IMR-90 (cell line): ENCODE results near the gene DCC. TPM values are rescaled to one million over a fixed set of nuclear protein-coding genes. Genes with fewer than 3 reads are reported as not detected.

Experiments
- ATAC-seq: fragments of 200-7000 bp; cut with Tn5 transposase; 2 replicates; pipeline ENCODE4 v1.9.1; 2020; ENCODE audit warnings: low read depth, mild to moderate bottlenecking, moderate library complexity
- BruUV-seq: library from RNA; stranded (reverse); fragments of 400-500 nt; replicated peaks from 2 replicates; lab custom pipeline; 2021; lab: Mats Ljungman, UMichigan
- CTCF ChIA-PET: fragments of 300-600 bp; formaldehyde crosslinking; extraction: SDS; loops from one replicate; lab custom pipeline; 2021; ENCODE audit warnings: antibody characterized with exemption; lab: Yijun Ruan, JAX
- POLR2A ChIA-PET: fragments of 300-600 bp; sonication (Branson Sonifier 250); formaldehyde crosslinking; loops from one replicate; lab custom pipeline; 2022; ENCODE audit warnings: antibody characterized with exemption; ENCODE audit not compliant: unreplicated experiment; lab: Charles Lee
- DNase-seq: peaks from one replicate; pipeline ENCODE4 v3.0.0; 2013
- H2AFZ ChIP-seq: replicated peaks from 2 replicates; pipeline ENCODE3; 2013; ENCODE audit warnings: low read length, mild to moderate bottlenecking; ENCODE audit not compliant: poor library complexity
- H2AK5ac ChIP-seq: 2 replicates; pipeline ENCODE4 v1.6.1; 2013; ENCODE audit warnings: low read depth, low read length, inconsistent platforms
- H2AK9ac ChIP-seq: replicated peaks from 2 replicates; pipeline ENCODE3; 2013; ENCODE audit warnings: mild to moderate bottlenecking, low read depth, low read length, moderate library complexity; ENCODE audit not compliant: poor library complexity
- H2BK120ac ChIP-seq: 2 replicates; pipeline ENCODE4 v1.6.1; 2013; ENCODE audit warnings: low read depth, low read length, inconsistent platforms
- H2BK15ac ChIP-seq: 3 replicates; pipeline ENCODE4 v1.6.1; 2013; ENCODE audit warnings: low read depth, low read length, inconsistent platforms
- H2BK20ac ChIP-seq: 2 replicates; pipeline ENCODE4 v1.6.1; 2013; ENCODE audit warnings: low read depth, mild to moderate bottlenecking, inconsistent platforms, low read length, moderate library complexity
- H2BK5ac ChIP-seq: 2 replicates; pipeline ENCODE4 v1.6.1; 2013; ENCODE audit warnings: mild to moderate bottlenecking, low read depth, low read length, inconsistent platforms; ENCODE audit not compliant: poor library complexity, severe bottlenecking
- H3K14ac ChIP-seq: replicated peaks from 2 replicates; pipeline ENCODE4 v1.6.1; 2013; ENCODE audit warnings: low read depth, low read length, inconsistent platforms
- H3K18ac ChIP-seq: 2 replicates; pipeline ENCODE4 v1.6.1; 2013; ENCODE audit warnings: low read depth, low read length, control low read depth
- H3K23ac ChIP-seq: 2 replicates; pipeline ENCODE4 v1.6.1; 2013; ENCODE audit warnings: low read depth, low read length, inconsistent platforms
- H3K27ac ChIP-seq: 2 replicates; pipeline ENCODE4 v1.5.1; 2013; ENCODE audit warnings: mild to moderate bottlenecking, control low read depth, low read length; ENCODE audit not compliant: insufficient read depth
- H3K27me3 ChIP-seq: 2 replicates; pipeline ENCODE4 v1.6.1; 2013; ENCODE audit warnings: low read length; ENCODE audit not compliant: control insufficient read depth, insufficient read depth
- H3K36me3 ChIP-seq: 2 replicates; pipeline ENCODE4 v1.6.1; 2013; ENCODE audit warnings: low read length, mixed read lengths; ENCODE audit not compliant: control insufficient read depth, insufficient read depth
- H3K4ac ChIP-seq: 2 replicates; pipeline ENCODE4 v1.6.1; 2013; ENCODE audit warnings: low read depth, low read length, inconsistent platforms
- H3K4me1 ChIP-seq: 2 replicates; pipeline ENCODE4 v1.6.1; 2013; ENCODE audit warnings: low read length, mixed read lengths; ENCODE audit not compliant: control insufficient read depth, insufficient read depth
- H3K4me2 ChIP-seq: 2 replicates; pipeline ENCODE4 v1.6.1; 2013; ENCODE audit warnings: low read depth, mild to moderate bottlenecking, control low read depth, low read length, moderate library complexity
- H3K4me3 ChIP-seq: 2 replicates; pipeline ENCODE4 v1.5.1; 2013; ENCODE audit warnings: low read depth, mild to moderate bottlenecking, control low read depth, low read length, moderate library complexity; ENCODE audit not compliant: insufficient read depth
- H3K56ac ChIP-seq: 2 replicates; pipeline ENCODE4 v1.6.1; 2013; ENCODE audit warnings: low read length, inconsistent platforms; ENCODE audit not compliant: insufficient read depth; ENCODE audit errors: extremely low read depth
- H3K79me1 ChIP-seq, 2 experiments: 2 replicates each; pipeline ENCODE4 v1.6.1; 2013; ENCODE audit warnings: low read length in 2 of 2, inconsistent platforms in 1 of 2, low read depth in 1 of 2
- H3K9ac ChIP-seq: 2 replicates; pipeline ENCODE4 v1.6.1; 2013; ENCODE audit warnings: low read depth, low read length, control low read depth
- H3K9me1 ChIP-seq: 2 replicates; pipeline ENCODE4 v1.6.1; 2013; ENCODE audit warnings: low read length, inconsistent platforms; ENCODE audit not compliant: insufficient read depth
- H3K9me3 ChIP-seq: 2 replicates; pipeline ENCODE4 v1.6.1; 2013; ENCODE audit warnings: low read length; ENCODE audit not compliant: control insufficient read depth, insufficient read depth
- H4K20me1 ChIP-seq: 2 replicates; pipeline ENCODE4 v1.6.1; 2013; ENCODE audit warnings: low read length, inconsistent platforms; ENCODE audit not compliant: insufficient read depth
- H4K5ac ChIP-seq: 2 replicates; pipeline ENCODE4 v1.6.1; 2013; ENCODE audit warnings: mild to moderate bottlenecking, low read depth, low read length, control low read depth
- H4K8ac ChIP-seq, 2 experiments: 2 replicates each; pipeline ENCODE4 v1.6.1; 2013; ENCODE audit warnings: low read depth in 2 of 2, low read length in 2 of 2, control low read depth in 1 of 2, inconsistent platforms in 1 of 2
- H4K91ac ChIP-seq: 2 replicates; pipeline ENCODE4 v1.6.1; 2013; ENCODE audit warnings: low read depth, low read length, inconsistent platforms; ENCODE audit not compliant: insufficient read depth
- SMC3 ChIP-seq: fragments of 150-350 bp; IDR thresholded peaks from 2 replicates; pipeline ENCODE4 v1.6.1; 2016; ENCODE audit warnings: low read depth, mild to moderate bottlenecking, antibody characterized with exemption, low read length, moderate library complexity
- WGBS, 2 experiments: methylation state at CpG; one replicate each; pipeline versions ENCODE4 v1.1.5 to v1.1.7; 2013; ENCODE audit warnings: missing lambda C conversion rate in 2 of 2; ENCODE audit not compliant: insufficient read length in 1 of 2; ENCODE audit errors: extremely low coverage in 2 of 2; 5-methylcytosine and 5-hydroxymethylcytosine counted together
- dilution Hi-C: fragments of 300-500 bp; cut with HindIII; formaldehyde crosslinking; loops from one replicate; pipeline ENCODE4 v1.14.3; 2018; ENCODE audit warnings: low sequenced_read_pairs; ENCODE audit not compliant: unreplicated experiment
- in situ Hi-C: fragments of 300-500 bp; cut with MboI; formaldehyde crosslinking; loops from 3 replicates; pipeline ENCODE4 v1.14.3; 2019; ENCODE audit warnings: low sequenced_read_pairs, inconsistent platforms, mixed read lengths
- intact Hi-C: fragments of 100-400 bp; cut with micrococcal nuclease; formaldehyde crosslinking; loops from 2 replicates; pipeline ENCODE4 v1.10.0; 2022
- polyA plus RNA-seq, 3 experiments: library from polyadenylated mRNA; depleted of rRNA; stranded (reverse); fragments of >200 nt; gene quantifications; 2 replicates each; pipeline ENCODE4 v1.2.3, GENCODE V29; 2012; ENCODE audit warnings: low replicate concordance in 1 of 3
- total RNA-seq: library from RNA; depleted of rRNA; stranded (reverse); fragments of >200 nt; gene quantifications from 2 replicates; pipeline ENCODE4 v1.2.3, GENCODE V29; 2012
- TF ChIP-seq, protein P1 (sequence below): conservative IDR thresholded peaks from 2 replicates; pipeline ENCODE4 v1.5.1; 2012; ENCODE audit warnings: mild to moderate bottlenecking, low read depth, low read length, improper control_type of control experiment

The DCC gene
- total and polyA plus RNA-seq, 2 of the 4 experiments (the other 2 are of a cell fraction) = 0.31 to 0.54 TPM

DNA sequence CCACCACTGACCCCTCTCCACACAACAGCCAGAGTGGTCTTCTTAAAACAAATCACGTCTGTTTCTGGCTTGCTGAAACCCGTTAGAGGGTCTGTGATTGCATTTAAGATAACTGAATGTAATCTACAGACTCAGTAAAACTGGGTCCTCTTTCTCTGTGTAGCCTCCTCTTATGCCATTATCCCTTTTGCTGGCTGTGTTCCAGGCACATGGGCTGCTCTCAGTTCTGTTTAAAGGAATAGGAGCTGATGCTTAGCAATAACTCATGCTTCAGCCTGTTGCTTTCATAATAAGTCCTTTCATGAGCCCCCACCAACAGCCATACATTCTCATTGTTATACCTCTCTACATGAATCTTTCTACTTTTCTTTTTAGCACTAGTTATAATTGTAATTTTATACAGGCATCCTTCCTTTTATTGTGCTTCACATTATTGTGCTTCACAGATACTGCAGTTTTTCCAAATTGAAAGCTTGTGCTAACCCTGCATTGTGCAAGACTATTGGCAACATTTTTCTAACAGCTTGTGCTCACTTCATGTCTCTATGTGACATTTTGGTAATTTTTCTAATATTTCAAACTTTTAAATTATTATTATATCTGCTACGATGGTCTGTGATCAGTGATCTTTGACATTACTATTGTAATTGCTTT lies 1101.9 kb downstream of the DCC start:
- no peak overlapping the region for H3K4me2 ChIP-seq
- H2BK15ac ChIP-seq = no peak overlapping the region
- no TSS peak for BruUV-seq
- ChIA-PET POLR2A (no interaction called here), CTCF (no interaction called here)
- in situ Hi-C loops (no loop called here), intact Hi-C loops (no loop called here), dilution Hi-C loops (no loop called here)
- no peak overlapping the region for H3K56ac ChIP-seq
- no peak overlapping the region for H2BK120ac ChIP-seq
- no peak overlapping the region for H3K27ac ChIP-seq
- no peak overlapping the region for H2BK20ac ChIP-seq
- H3K9me1 ChIP-seq = no peaks in the 10 kb centered on the region
- no peak overlapping the region for H3K23ac ChIP-seq
- no peaks in the 10 kb centered on the region for H4K20me1 ChIP-seq
- no peak overlapping the region for H3K9ac ChIP-seq
- no peak overlapping the region for H3K4me3 ChIP-seq
- H2BK5ac ChIP-seq = no peak overlapping the region
- no peak overlapping the region for H3K14ac ChIP-seq
- no peaks in the 10 kb centered on the region for H3K36me3 ChIP-seq
- H3K79me1 ChIP-seq = no peaks in the 10 kb centered on the region
- no peak overlapping the region for H2AFZ ChIP-seq
- TF ChIP-seq, protein P1, sequence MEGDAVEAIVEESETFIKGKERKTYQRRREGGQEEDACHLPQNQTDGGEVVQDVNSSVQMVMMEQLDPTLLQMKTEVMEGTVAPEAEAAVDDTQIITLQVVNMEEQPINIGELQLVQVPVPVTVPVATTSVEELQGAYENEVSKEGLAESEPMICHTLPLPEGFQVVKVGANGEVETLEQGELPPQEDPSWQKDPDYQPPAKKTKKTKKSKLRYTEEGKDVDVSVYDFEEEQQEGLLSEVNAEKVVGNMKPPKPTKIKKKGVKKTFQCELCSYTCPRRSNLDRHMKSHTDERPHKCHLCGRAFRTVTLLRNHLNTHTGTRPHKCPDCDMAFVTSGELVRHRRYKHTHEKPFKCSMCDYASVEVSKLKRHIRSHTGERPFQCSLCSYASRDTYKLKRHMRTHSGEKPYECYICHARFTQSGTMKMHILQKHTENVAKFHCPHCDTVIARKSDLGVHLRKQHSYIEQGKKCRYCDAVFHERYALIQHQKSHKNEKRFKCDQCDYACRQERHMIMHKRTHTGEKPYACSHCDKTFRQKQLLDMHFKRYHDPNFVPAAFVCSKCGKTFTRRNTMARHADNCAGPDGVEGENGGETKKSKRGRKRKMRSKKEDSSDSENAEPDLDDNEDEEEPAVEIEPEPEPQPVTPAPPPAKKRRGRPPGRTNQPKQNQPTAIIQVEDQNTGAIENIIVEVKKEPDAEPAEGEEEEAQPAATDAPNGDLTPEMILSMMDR = no peak
- no peak for TF ChIP-seq SMC3
- H4K8ac ChIP-seq = no peak overlapping the region
- no peak overlapping the region for H2AK9ac ChIP-seq
- H4K5ac ChIP-seq = no peak overlapping the region
- H4K91ac ChIP-seq = no peak overlapping the region
- no peak overlapping the region for H2AK5ac ChIP-seq
- WGBS, 2 experiments = no CpG with 5 or more reads among the region's 3 CpGs
- H3K4ac ChIP-seq = no peak overlapping the region
- H3K18ac ChIP-seq = no peak overlapping the region
- H3K9me3 ChIP-seq = peaks cover 2% of the 10 kb centered on the region; the same call in 1 of the 2 replicates
- no peaks in the 10 kb centered on the region for H3K4me1 ChIP-seq
- H3K27me3 ChIP-seq = no peaks in the 10 kb centered on the region
- ATAC-seq = no peak
- no peak for DNase-seq
